HK-2 (cell line): Measurements from ENCODE around the gene FGD1.
"Not testable (repeated sequence)": the region's sequence is repeated elsewhere in the genome, so short reads cannot be mapped to it uniquely, and the experiment has no call there.

Experiments used
- DNase-seq: peaks from one replicate; pipeline ENCODE4 v3.0.0-alpha.2; 2018; ENCODE audit not compliant: unreplicated experiment

Gene FGD1

GRCh38 chrX:54495814-54496516 is at the start of gene FGD1:
Gene FGD1, minus strand, starts transcription at chrX:54496234. Its CDS starts 802 bp downstream, at chrX:54495432.
- DNase-seq = peak; percentile 65

GRCh38 chrX:54542239-54542638 is 46.2 kb upstream of the FGD1 start:
- not testable (repeated sequence) for DNase-seq

GRCh38 chrX:54540289-54540688 is 44.3 kb upstream of the FGD1 start:
- DNase-seq = no peak

DNA sequence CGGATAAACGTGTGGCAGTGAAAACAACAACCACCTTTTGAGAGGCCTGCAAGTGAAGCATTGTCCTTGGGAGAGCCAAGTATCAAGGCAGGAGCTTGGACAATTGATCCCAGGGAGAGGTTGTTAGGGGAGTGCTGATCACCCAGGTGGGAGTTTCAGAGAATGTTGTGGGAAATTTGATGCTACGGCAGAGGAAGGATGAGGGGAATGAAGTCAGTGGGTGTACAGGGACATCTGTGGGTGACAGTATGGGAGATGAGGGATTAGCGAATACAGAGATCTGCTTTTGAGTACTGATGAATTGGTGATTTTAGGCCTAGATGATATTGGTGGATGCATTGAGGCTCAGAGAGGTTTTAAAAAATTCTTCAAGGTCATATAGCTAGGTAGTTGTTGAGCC is 38.2 kb upstream of the FGD1 start:
- no peak for DNase-seq

DNA sequence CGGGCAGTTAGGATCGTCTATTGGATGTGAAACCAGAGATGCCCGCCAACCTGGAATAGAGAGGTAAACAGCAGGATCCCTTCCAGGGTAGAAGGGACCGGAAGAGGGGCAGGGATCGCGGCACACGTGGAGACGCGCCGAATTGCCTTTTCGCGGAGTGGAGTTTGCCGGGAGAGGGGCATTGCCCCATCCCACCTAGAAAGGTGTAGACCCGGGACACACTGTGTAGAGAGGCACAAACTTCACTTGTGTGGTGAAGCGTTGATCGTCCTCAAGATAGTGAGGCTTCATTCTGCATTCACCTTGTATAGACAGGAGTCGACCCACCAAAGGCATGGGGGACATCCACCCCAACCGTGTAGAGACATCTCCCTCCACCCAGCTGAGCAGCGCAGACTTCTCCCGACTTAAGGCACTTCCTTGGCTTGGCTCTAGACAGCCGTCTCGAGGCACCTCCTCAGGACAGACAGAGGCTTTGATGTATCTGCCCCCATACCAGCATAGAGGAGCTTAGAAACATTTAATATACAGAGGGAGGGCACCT is 34.4 kb upstream of the FGD1 start:
- peak; percentile 10 for DNase-seq

DNA sequence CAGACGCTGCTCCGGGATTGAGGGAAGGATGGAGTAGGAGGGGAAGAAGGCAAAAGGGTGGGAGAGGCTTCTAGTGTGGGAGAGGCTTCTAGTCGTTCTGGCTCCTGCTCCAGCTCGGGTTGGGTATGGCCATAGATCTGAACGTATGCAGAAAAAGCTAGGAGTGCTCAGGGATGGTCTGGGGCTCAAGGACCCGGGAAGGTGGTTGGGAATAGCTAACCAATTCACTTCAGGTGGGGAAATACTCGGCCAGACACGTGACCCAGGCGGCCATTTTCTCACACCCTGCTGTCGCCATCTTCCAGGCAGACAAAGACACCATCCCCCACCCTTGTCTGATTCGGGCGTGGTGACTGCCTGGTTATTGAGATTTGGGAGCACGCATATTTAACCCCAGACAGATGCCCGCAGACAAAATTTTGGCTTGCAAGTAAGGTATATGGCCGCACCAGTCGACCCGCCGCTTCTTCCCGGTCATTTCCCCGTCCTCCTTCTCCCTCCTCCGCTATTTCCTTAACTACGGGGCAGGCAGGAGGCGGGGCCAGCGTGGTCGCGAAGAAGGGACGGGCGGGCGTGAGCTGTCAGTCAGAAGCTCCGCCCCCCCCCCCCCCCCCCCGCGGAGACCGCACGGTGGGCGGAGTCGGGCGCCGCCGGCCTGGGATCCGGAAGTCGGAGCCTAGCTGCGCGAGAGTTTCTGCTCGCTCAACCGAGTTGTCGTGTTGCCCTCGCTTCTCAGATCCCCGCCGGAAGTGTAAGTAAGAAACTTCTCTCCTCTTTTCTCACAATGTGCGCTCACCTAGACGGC is 33.7 kb upstream of the FGD1 start, which contains the start of gene GNL3L:
GNL3L (plus strand) TSS at position 668 of the 805 bp plus-strand sequence. CDS start 2,348 bp downstream, outside the sequence.
- peak; percentile 94 for DNase-seq

- DNase-seq = peak; percentile 6
These were observed 33.1 kb upstream of the FGD1 start for GRCh38 chrX:54529151-54529550.

DNA sequence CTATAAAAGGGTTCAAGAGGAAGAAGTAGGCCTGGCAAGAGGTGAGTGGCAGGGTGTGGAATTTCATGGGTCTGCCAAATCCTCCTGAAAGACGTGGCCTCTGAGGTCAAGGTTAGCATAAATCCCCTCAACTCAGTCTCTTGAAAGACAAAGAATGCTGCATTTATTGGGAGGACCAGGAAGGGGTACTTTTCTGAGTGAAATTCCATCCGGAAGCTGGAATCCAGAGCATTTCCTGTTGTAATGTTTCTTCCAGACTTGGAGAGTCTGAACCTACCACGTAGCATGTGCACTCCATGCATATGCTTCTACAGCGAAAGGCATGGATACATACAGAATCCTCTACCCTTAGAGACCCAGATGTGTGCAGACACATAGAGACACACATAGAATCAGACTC is 13.4 kb upstream of the FGD1 start:
- no peak for DNase-seq

DNA sequence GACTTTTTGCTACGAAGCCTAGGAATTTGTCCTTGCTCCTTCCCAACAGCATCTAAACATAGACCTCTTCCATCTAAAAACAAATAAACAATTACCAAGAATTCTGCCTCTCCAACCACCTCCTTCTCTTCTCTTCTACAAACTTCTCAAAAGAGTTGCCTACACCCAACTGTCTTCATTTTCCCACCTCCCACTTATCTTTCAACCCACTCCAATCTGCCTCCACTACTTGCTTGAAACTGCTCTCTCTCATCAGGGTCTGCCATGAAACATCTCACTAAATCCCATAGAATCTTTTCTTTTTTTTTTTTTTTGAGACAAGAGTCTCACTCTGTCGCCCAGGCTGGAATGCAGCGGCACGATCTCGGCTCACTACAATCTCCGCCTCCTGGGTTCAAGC is 902 bp upstream of the FGD1 start:
- no peak for DNase-seq

GRCh38 chrX:54496517-54496852 is 451 bp upstream of the FGD1 start:
- no peak for DNase-seq

- peak; percentile 47 for DNase-seq
These were observed 833 bp downstream of the FGD1 start for GRCh38 chrX:54494989-54495813.

- DNase-seq = no peak
These were observed 1.7 kb downstream of the FGD1 start for GRCh38 chrX:54494166-54494988.

- DNase-seq = peak; percentile 63
These were observed 3.7 kb downstream of the FGD1 start for GRCh38 chrX:54492340-54492739.

DNA sequence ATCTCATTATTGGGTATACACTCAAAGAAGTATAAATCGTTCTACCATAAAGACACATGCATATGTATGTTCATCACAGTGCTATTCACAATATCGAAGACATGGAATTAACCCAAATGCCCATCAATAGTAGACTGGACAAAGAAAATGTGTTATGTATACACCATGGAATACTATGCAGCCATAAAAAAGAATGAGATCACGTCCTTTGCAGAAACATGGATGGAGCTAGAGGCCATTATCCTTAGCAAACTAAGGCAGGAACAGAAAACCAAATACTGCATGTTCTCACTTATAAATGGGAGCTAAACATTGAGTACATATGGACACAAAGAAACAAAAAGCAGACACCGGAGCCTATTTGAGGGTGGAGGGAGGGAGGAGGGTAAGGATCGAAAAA is 6.2 kb downstream of the FGD1 start:
- not testable (repeated sequence) for DNase-seq

DNA sequence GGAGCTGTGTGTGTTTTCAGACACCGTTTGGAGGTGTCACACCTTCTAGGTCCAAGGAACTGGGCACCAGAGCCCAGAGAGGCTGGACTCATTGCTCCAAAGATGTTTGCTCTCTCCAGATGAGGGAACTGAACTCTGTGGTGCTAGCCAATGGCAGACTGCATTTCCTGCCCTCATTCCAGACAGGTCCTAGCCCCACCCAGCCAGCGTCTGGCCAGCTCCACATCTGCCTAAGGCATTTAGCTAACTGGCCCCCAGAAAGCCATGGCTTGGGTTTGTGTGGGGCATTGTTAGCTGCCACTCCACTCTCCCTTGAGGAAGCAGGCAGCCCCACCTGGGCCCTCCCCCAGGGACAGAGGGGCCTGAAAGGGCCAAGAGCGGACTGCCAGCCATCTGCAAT is 11.4 kb downstream of the FGD1 start:
- DNase-seq = no peak

- no peak for DNase-seq
These were observed 12.1 kb downstream of the FGD1 start for GRCh38 chrX:54483946-54484345.

GRCh38 chrX:54482839-54483593 is 13.0 kb downstream of the FGD1 start:
- DNase-seq = no peak

DNA sequence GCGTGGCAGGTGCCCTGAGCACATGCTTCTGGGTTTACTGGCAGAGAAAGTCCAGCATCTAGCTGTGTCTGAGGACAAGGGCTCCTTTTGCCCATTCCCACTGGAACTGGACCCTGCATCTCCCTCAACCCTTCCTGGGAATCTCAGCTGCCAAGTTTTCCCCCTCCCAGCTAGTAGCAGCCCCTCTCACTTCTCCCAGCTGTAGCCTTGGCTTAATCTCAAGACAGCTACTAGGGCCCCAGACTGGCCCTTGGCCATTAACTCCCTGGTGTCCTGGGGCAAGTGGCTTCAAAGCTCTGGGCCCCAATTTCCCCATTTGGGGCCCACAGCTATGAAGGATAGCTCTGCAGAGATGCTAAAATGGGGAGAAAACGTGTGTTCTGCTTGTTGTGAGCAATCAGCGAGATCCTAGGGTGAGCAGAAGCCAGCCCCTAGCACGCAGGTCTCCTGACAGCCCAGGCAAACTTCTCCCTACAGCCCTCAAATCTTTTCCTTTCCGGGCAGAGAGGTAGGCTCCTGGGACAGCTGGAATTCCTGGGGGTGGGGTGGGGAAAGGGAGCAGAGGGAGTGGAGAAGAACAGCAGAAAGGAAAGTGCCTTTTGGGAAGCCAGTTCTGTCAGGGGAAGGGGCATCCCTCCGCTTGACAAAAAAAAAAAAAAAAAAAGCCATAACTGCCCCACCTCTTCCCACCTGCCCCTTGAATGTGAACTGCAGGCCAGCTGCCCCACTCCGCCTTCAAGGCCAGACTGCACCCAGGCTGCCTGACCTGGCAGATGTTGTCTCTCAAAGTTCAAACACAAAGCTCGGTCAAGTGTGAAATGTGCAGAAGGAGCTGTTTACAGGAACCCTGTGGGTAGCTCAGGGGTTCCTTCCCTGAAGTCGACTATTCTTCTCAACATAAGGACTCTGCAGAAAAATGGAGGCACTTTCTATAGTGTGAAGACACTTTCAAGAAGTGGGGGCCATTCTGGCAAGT is 16.6 kb downstream of the FGD1 start:
- DNase-seq = no peak
